OCI-LY3 (cell line): ENCODE measurements around the gene STT3B.

Experiments used
- EZH2phosphoT487 ChIP-seq: fragments of 200-600 bp; shearing (Covaris generic); IDR thresholded peaks from 2 replicates; pipeline ENCODE4 v1.6.1; 2018; ENCODE audit warnings: antibody characterized with exemption, mixed run types, low read depth
- TF ChIP-seq, protein P1 (sequence below): fragments of 200-600, 300-600 bp; sonication (generic); IDR thresholded peaks from 2 replicates; pipeline ENCODE4 v1.5.1; 2014; ENCODE audit warnings: antibody characterized with exemption, low read length, low read depth

DNA sequence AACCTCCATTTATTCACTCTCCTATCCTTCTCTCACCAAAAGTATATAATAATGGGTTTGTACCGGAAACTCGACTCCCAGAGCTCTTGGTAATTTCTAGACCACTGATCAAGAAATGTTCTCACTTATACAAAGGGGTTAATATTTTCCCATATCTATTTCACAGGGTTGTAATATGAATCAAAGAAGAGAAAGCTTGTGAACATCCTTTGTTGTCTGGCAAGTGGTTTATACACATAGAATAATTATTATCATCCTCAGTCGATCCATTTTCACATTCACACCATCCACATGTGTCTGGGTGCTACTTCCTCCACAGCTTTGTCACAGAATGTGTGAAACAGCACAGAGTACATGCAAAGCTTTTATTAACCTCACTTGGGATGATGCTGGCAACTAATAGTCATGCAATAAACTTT, 29.9 kb upstream of the STT3B start:
- TF ChIP-seq, protein P1, sequence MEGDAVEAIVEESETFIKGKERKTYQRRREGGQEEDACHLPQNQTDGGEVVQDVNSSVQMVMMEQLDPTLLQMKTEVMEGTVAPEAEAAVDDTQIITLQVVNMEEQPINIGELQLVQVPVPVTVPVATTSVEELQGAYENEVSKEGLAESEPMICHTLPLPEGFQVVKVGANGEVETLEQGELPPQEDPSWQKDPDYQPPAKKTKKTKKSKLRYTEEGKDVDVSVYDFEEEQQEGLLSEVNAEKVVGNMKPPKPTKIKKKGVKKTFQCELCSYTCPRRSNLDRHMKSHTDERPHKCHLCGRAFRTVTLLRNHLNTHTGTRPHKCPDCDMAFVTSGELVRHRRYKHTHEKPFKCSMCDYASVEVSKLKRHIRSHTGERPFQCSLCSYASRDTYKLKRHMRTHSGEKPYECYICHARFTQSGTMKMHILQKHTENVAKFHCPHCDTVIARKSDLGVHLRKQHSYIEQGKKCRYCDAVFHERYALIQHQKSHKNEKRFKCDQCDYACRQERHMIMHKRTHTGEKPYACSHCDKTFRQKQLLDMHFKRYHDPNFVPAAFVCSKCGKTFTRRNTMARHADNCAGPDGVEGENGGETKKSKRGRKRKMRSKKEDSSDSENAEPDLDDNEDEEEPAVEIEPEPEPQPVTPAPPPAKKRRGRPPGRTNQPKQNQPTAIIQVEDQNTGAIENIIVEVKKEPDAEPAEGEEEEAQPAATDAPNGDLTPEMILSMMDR = no peak
- TF ChIP-seq EZH2phosphoT487 = no peak
